GM12801 (cell line): ENCODE results near the gene SGCG.

Experiments
- TF ChIP-seq, protein P1 (sequence below): IDR thresholded peaks from one replicate; pipeline ENCODE4 v1.5.1; 2011; ENCODE audit warnings: control low read depth; ENCODE audit not compliant: insufficient read length; ENCODE audit errors: extremely low read depth

SGCG gene

DNA sequence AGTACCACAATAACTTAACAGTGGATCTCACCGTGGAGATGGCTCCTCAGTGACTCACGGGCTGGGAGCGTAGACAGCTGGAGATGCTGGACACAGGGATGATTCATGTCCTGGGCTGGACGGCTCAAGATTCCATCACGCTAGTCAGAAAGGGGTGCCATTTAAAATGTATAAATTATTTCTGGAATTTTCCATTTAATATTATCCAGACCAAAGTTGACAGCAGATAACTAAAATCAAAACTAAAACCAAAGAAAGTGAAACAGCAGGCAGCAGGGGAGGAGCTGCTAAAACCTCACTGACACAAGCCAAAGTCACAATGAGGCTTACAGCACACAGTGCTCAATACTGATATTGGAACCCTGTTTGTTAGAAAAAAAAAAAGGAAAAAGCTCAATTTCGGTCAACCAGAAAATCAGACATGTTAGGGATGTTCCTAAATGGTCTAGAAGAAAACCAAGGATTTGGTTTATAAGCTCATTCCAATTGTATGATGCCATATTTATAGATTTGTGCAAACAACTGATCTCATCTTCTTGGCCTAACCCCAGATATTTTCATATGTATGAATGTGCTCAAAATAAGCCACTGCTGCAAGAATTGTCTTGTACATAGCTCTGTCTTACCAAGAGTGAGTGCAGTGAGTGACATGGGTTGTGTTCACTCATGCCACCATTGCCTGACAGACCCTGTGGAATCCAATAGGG is 140.9 kb downstream of the SGCG start:
- TF ChIP-seq, protein P1, sequence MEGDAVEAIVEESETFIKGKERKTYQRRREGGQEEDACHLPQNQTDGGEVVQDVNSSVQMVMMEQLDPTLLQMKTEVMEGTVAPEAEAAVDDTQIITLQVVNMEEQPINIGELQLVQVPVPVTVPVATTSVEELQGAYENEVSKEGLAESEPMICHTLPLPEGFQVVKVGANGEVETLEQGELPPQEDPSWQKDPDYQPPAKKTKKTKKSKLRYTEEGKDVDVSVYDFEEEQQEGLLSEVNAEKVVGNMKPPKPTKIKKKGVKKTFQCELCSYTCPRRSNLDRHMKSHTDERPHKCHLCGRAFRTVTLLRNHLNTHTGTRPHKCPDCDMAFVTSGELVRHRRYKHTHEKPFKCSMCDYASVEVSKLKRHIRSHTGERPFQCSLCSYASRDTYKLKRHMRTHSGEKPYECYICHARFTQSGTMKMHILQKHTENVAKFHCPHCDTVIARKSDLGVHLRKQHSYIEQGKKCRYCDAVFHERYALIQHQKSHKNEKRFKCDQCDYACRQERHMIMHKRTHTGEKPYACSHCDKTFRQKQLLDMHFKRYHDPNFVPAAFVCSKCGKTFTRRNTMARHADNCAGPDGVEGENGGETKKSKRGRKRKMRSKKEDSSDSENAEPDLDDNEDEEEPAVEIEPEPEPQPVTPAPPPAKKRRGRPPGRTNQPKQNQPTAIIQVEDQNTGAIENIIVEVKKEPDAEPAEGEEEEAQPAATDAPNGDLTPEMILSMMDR: no peak

DNA sequence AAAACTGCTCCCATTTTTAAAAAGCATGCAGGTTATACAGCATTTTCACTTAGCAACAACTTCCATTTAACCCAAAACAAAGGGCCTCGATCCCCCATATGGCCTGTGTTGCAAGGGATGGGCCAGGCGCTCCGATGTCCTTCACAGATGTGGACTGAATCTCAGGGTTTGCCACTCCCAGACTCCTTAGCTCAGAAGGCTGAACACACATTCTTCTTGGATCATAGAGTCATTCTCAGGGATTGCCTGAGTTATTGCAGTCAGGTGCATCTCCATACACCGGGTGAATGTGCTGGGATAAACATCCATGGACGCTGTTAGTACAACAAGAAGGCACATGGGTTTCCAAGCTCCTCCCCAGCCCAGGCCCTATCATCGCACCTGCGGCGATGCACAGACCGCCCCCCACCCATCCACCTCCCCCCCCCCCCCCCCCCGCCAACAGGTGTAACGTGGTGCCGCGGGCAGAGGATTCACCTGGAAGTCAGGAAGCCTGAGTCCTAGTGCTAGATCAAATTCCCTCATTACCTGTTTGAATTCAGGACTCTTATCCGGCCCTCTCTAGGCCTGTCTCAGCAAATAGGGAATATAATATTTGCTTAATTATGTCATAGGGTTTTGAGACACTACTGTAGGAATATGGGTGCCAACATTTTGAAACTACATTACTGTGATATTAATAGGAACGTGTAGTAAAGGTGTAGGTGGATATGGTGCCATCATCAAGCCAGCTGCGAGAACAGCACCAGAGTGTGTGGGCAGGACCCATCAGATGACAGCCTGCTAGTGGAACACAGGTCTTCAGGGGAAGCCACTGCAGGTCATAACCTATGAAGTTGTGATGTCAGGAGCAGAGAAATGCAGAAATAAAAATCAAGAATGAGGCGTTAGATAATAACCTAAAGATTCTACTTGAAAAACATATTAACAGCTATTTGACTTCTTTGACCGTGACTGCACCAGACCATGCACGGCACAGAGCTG is 141.9 kb downstream of the SGCG start:
- TF ChIP-seq, protein P1: no peak

DNA sequence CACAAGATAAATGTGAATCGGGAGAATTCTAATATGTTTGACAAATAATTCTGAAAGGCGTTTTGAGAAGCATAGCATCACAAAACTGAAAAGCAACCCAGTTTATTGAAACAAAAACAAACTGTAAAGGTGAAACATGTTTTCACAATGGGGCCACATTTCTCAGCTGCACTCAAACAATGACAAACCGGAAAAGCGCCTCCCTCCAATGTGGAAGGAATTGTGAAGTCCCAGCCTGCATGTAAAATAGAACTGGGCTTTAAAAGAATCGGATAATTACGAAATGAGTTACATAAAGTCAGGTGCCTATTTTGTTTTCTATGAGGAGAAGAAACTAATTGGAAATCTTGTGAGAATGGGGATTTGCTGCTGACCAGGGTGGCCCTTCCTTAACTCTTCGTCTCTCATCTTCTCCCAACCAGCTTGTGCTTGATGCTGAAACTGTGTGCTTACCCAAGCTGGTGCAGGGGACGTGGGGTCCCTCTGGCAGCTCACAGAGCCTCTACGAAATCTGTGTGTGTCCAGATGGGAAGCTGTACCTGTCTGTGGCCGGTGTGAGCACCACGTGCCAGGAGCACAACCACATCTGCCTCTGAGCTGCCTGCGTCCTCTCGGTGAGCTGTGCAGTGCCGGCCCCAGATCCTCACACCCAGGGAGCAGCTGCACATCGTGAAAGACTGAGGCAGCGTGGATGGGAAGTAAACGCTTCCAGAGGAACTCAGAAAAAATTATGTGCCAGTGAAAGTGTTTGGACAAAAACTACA is 143.3 kb downstream of the SGCG start:
- TF ChIP-seq, protein P1: no peak

DNA sequence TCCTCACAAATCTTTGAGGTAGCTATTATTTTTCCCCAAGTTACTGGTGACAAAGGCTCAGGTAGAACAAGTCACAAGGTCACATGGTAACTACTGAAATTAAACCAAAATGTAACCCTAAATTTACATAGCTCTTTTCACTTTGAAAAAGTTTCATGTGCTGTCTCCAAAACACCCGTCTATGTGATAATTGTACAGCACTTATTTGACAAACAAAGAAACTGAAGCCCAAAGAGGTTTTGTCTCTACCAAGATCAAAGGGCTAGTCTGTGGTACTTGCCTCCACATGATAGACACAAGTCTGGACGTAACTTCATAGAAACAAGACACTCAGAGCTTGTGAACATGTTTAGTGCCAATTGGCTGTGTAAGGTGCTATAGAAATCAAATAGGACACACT is 144.4 kb downstream of the SGCG start:
- TF ChIP-seq, protein P1: no peak

DNA sequence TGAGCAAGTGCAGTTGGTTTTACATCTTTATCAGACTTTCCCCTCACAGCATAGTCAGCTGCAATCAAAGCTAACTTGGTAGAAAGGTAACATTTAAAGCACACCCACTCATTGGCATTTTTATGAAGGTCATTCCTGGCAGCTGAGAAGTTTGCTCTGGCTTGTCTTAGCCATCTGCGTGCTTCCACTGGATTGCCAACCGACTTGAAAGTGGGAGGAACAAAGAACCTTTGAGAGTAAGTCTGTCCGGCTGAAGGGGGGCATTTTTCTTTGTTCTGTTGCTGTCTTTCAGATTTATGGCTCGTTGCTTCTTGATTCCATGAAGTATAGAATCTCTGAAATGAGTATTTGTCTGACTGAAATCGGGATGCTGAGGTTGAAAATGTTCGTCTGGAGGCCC is 149.6 kb downstream of the SGCG start:
- TF ChIP-seq, protein P1: no peak

DNA sequence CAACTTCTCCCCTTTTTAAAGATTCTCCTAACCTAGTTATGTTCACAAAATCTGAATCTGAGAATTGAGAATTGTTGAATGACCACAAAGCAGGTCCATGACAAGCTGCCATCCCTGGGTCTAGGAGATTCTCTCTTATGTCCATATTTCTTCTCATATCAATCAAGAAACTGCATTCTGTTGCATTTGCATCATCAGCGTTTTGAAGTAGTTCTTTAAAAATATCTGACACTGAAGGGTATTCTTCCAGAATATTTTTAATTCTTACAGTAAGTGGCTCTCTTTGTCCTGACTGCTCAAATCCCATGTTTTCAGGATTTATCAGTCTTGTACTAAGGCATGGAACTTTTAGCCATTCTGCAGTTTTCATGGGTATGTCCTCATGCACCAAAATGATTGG is 158.4 kb downstream of the SGCG start:
- TF ChIP-seq, protein P1: no peak
